ENCODE results near the gene TRAF3IP1.

Gene TRAF3IP1

GRCh38 chr2:238424313-238424700 lies 104.0 kb downstream of the TRAF3IP1 start:
- in situ Hi-C loops (cut with MboI; ENCODE audit: low sequenced_read_pairs), result no loop called here

- in situ Hi-C loops (cut with MboI; ENCODE audit: low sequenced_read_pairs), result no loop called here
Observed at GRCh38 chr2:238425505-238425978, 105.2 kb downstream of the TRAF3IP1 start.

GRCh38 chr2:238425979-238426567 lies 105.8 kb downstream of the TRAF3IP1 start:
- in situ Hi-C loops (cut with MboI; ENCODE audit: low sequenced_read_pairs), result no loop called here

- in situ Hi-C loops (cut with MboI; ENCODE audit: low sequenced_read_pairs), result no loop called here
Observed at GRCh38 chr2:238426568-238427434, 106.5 kb downstream of the TRAF3IP1 start, which contains the start of gene ASB1. ASB1 (plus strand) TSS chr2:238426927; CDS start chr2:238427071, 144 bp downstream.

- in situ Hi-C loops (cut with MboI; ENCODE audit: low sequenced_read_pairs), result no loop called here
Observed at GRCh38 chr2:238427435-238428162, 107.3 kb downstream of the TRAF3IP1 start.

GRCh38 chr2:238428866-238429265 lies 108.5 kb downstream of the TRAF3IP1 start:
- in situ Hi-C loops (cut with MboI; ENCODE audit: low sequenced_read_pairs), result no loop called here

- in situ Hi-C loops (cut with MboI; ENCODE audit: low sequenced_read_pairs), result no loop called here
Observed at GRCh38 chr2:238430781-238431180, 110.5 kb downstream of the TRAF3IP1 start.

- in situ Hi-C loops (cut with MboI; ENCODE audit: low sequenced_read_pairs), result no loop called here
Observed at GRCh38 chr2:238431456-238431855, 111.1 kb downstream of the TRAF3IP1 start.

- in situ Hi-C loops (cut with MboI; ENCODE audit: low sequenced_read_pairs), result no loop called here
Observed at GRCh38 chr2:238433300-238433915, 113.1 kb downstream of the TRAF3IP1 start.

- in situ Hi-C loops (cut with MboI; ENCODE audit: low sequenced_read_pairs), result no loop called here
Observed at GRCh38 chr2:238433941-238434845, 113.9 kb downstream of the TRAF3IP1 start.

- in situ Hi-C loops (cut with MboI; ENCODE audit: low sequenced_read_pairs), result no loop called here
Observed at GRCh38 chr2:238434846-238435751, 114.8 kb downstream of the TRAF3IP1 start.

- in situ Hi-C loops (cut with MboI; ENCODE audit: low sequenced_read_pairs), result no loop called here
Observed at GRCh38 chr2:238435752-238436096, 115.4 kb downstream of the TRAF3IP1 start.

GRCh38 chr2:238438856-238439849 lies 118.8 kb downstream of the TRAF3IP1 start:
- in situ Hi-C loops (cut with MboI; ENCODE audit: low sequenced_read_pairs), result no loop called here

- in situ Hi-C loops (cut with MboI; ENCODE audit: low sequenced_read_pairs), result no loop called here
Observed at GRCh38 chr2:238439917-238440316, 119.6 kb downstream of the TRAF3IP1 start.

GRCh38 chr2:238440331-238440730 lies 120.0 kb downstream of the TRAF3IP1 start:
- in situ Hi-C loops (cut with MboI; ENCODE audit: low sequenced_read_pairs), result no loop called here

GRCh38 chr2:238440767-238441166 lies 120.4 kb downstream of the TRAF3IP1 start:
- in situ Hi-C loops (cut with MboI; ENCODE audit: low sequenced_read_pairs), result no loop called here

- in situ Hi-C loops (cut with MboI; ENCODE audit: low sequenced_read_pairs), result no loop called here
Observed at GRCh38 chr2:238441262-238442114, 121.2 kb downstream of the TRAF3IP1 start.

Data from HL-60/S4 treated with phorbol 12-myristate 13-acetate at 8.2 ng/mL for 4 days and 3 days (cell line).